GM20431 (cell line): ENCODE measurements around the gene TMA7.
"Not testable (repeated sequence)": the region's sequence is repeated elsewhere in the genome, so short reads cannot be mapped to it uniquely, and the experiment has no call there.

Experiments used
- in situ Hi-C: fragments of 300-500 bp; cut with MseI, MboI; formaldehyde crosslinking; loops from one replicate; pipeline ENCODE4 v1.15.0; 2020; ENCODE audit warnings: low sequenced_read_pairs; ENCODE audit not compliant: unreplicated experiment

TMA7 gene

GRCh38 chr3:48464713-48465221 lies 24.7 kb downstream of the TMA7 start:
- in situ Hi-C loops, result no loop called here

GRCh38 chr3:48465237-48465530 lies 25.1 kb downstream of the TMA7 start:
- in situ Hi-C loops, result no loop called here

GRCh38 chr3:48465531-48466378 lies 25.7 kb downstream of the TMA7 start:
- in situ Hi-C loops, result no loop called here

GRCh38 chr3:48466386-48467109 lies 26.5 kb downstream of the TMA7 start:
- in situ Hi-C loops, result no loop called here

GRCh38 chr3:48467110-48467454 lies 27.0 kb downstream of the TMA7 start:
- in situ Hi-C loops, result no loop called here

- in situ Hi-C loops, result no loop called here
Measured at GRCh38 chr3:48467473-48468267, 27.6 kb downstream of the TMA7 start.

GRCh38 chr3:48468329-48468731 lies 28.3 kb downstream of the TMA7 start:
- in situ Hi-C loops, result no loop called here

- in situ Hi-C loops, result no loop called here
Measured at GRCh38 chr3:48469046-48469915, 29.2 kb downstream of the TMA7 start.

- in situ Hi-C loops, result no loop called here
Measured at GRCh38 chr3:48470286-48470685, 30.2 kb downstream of the TMA7 start.

- in situ Hi-C loops, result no loop called here
Measured at GRCh38 chr3:48472673-48472922, 32.5 kb downstream of the TMA7 start.

- in situ Hi-C loops, result no loop called here
Measured at GRCh38 chr3:48472923-48473616, 33.0 kb downstream of the TMA7 start.

- in situ Hi-C loops, result no loop called here
Measured at GRCh38 chr3:48473617-48473952, 33.5 kb downstream of the TMA7 start.

- in situ Hi-C loops, result not testable (repeated sequence)
Measured at GRCh38 chr3:48474031-48474430, 34.0 kb downstream of the TMA7 start.

- in situ Hi-C loops, result no loop called here
Measured at GRCh38 chr3:48474619-48475018, 34.6 kb downstream of the TMA7 start.

- in situ Hi-C loops, result no loop called here
Measured at GRCh38 chr3:48475188-48475587, 35.1 kb downstream of the TMA7 start.

- in situ Hi-C loops, result no loop called here
Measured at GRCh38 chr3:48476426-48477053, 36.5 kb downstream of the TMA7 start.

GRCh38 chr3:48477959-48478520 lies 38.0 kb downstream of the TMA7 start:
- in situ Hi-C loops, result no loop called here

- in situ Hi-C loops, result no loop called here
Measured at GRCh38 chr3:48478626-48479555, 38.8 kb downstream of the TMA7 start.
